CD4-positive, alpha-beta T cell treated with Interleukin-17A for 4 hours (primary cell): ENCODE results near the gene FAM118B.

Experiments
- DNase-seq: peaks from one replicate; pipeline ENCODE4 v3.0.0-alpha.2; 2020; ENCODE audit warnings: mixed read lengths

Gene FAM118B

GRCh38 chr11:126211236-126212088, at the start of gene FAM118B, which contains the start of gene RPUSD4:
Gene FAM118B, plus strand, starts transcription at chr11:126211782. Its CDS starts 23,220 bp downstream, at chr11:126235002.
Gene RPUSD4, minus strand, starts transcription at chr11:126211650. Its CDS starts 12 bp downstream, at chr11:126211638.
- DNase-seq, result peak; percentile 99

DNA sequence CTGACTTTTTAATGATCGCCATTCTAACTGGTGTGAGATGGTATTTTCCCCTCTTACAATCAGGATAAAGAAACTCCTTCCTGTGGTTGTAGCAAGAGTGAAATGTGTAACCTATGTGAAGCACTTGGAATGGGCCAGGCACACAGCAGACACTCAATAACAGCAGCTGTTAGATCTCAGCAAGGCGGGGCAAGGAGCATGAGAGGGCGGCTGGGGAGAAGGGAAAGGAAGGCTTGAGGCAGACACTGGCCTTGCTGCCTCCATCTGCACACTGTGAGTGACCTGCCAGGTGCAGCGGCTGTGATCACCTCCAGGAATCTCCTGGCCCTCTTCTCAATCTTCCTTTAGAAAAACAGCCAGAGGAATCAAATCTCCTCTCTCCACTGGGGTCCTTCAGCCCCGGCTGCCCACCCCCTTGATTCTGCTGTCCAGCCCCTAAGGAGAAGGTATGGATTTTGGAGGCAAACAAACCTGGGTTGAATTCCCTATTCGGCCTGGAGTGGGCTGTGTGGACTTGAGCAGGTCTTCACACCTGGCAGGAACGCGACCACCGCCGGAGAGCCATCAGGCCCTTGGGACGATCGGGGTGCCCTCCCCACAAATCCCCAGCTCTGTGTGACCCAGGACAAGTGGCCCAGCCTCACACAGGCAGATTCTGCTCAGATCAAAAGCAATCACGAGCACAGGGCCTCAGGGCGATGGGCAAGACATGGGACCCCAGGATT, 49.1 kb upstream of the FAM118B start:
- DNase-seq, result no peak

- DNase-seq, result no peak
These were observed 48.4 kb upstream of the FAM118B start for GRCh38 chr11:126163074-126163700.

DNA sequence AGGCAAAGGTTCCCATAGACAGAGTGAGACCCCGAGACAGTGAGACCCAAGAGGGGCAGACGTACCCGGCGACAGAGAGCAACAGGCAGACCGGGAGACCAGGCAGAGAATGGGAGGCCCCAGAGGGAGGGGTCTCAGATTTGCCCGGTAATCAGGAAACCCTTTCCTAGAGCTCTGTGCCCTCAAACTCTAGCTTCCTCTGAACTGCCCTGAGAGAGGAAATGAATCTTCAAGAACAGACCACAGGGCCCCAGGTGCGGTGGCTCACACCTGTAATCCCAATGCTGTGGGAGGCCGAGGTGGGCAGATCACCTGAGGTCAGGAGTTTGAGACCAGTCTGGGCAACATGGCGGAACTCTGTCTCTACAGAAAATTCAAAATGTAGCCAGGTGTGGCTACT, 47.8 kb upstream of the FAM118B start:
- no peak for DNase-seq

GRCh38 chr11:126164781-126165180, 46.8 kb upstream of the FAM118B start:
- DNase-seq, result no peak

- DNase-seq, result no peak
These were observed 46.3 kb upstream of the FAM118B start for GRCh38 chr11:126165311-126165720.

DNA sequence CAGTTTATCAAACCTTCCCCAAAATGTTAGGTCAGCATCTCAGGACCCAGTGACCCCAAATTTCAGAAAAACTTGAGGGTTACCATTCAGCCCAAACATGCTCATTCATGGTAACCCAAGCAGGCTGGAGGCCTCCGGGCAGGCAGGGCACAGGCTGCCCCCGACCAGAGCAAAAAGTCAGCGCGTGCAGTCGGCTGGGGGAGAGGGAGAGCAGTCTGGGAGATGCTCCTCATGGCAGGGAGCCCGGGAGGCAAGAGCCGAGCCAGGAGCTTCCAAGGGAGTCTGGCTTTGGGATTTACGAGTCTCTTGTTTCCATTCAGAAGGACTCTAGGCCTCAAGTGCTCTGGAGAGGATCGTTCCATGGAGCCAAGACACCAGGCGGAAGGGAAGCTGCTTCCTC, 45.8 kb upstream of the FAM118B start:
- no peak for DNase-seq

DNA sequence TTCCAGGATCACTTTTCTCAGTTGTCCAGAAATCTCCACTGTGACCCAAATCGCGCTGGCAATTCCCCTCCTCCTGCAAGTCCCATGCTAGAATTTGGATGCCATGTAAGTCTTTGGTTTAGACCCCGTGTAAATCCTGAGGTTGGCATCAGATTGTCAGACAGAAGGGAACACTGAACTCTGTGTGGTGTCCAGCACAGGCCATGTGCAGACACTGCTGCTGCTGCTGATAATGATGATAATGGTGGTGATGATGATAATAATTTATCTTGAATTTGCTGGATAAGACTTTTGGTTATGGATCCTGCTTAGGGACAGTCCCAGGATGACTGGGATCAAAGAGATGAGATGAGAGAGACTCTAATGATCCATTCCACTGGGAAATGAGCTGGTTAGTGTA, 45.2 kb upstream of the FAM118B start:
- DNase-seq, result no peak

- DNase-seq, result no peak
These were observed 44.1 kb upstream of the FAM118B start for GRCh38 chr11:126167488-126167887.

DNA sequence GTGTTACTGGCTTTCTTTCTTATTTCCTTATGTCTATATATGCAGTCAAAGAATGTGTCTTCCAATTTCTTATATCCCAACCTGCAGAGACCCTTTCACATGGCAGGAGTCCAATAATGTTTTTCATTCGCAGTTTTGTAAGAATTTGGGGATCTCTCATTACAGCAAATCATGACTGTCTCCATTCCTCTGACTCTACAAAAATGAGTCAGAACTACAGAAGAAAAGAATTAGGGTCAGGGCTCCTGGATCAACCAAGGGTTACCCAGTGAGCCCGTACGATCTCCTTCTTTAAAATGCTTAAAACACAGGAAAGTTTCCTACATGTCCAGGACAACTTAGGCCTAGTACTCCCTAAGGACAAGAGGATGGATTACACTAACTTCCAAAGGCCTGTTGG, 42.3 kb upstream of the FAM118B start:
- no peak for DNase-seq

DNA sequence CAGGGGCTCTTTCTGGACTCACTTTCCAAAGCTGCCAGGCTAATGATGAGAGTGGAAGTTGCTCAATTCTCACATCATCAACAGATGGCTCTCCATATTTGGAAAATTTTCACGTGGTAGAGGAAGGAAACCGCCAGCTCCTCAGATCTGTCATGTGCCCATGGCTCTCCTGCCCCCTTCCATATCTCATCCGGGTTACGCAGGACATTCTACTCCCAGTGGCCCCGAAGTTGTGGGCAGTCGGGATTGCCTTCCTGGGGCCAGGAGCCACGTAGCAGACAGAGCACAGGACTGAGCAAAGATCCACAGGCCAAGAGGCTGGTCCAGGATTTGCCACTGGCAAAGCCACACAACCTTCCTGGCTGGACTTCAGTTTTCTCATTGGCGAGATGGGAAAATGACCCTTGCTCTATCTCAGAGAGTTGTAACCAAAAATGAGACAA, 39.0 kb upstream of the FAM118B start:
- no peak for DNase-seq

DNA sequence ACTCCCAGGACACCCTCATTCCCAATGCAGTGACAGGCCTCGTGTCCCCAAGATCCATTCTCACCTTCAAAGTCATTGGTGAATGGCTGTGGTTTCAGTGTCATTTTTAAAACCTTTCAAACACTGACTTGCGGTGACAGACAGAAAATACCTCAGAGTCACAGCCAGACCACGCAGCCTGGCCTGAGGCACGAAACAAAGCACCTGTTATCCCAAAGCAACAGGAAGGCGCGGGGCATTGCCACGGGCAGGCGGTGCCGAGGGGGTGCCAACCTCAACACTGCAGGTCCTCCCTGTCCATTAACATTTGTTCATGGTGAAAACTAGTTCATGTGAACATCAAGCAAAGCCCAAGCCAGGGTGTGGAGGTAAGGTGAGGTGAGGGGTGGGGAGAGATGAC, 38.3 kb upstream of the FAM118B start:
- DNase-seq, result no peak

DNA sequence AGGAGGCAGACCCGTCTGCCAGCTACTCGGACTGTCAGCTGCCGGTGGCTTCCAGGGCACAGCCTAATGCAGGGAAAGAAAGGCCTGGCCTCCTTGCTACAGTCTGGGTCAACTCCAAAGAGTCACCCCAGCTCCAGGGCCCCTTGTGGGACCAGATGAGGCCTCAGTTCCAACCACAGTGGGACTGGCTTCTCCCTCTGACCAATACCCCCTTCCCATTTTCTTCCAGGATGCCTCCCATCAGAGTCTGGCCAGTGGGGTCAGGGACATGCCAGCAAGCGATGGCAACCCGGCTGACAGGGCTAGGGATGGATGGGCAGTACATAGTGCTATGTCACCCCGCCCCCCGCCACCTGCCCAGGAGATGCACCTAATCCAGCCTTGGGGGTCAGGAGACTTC, 36.8 kb upstream of the FAM118B start:
- no peak for DNase-seq

DNA sequence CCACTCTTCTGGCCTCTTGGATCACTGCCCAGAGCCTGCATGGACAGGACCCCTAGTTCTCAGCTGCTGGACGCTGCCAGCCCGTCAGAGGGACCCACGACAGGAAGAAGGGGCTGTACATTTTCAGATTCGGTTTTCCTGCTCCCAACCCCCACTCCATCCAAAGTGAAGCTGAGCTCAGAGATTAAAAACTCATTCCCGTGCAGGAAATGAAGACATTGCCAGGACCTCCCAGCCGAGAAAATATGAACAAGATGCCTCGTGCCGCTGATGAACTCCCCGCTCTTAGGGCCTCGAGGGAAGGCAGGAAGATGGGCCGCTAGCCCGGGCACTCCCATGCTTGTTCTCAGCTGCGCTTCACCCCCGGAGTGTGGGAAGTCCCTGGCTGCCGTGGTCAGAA, 36.2 kb upstream of the FAM118B start:
- DNase-seq, result no peak

GRCh38 chr11:126176853-126177470, 34.6 kb upstream of the FAM118B start:
- no peak for DNase-seq

DNA sequence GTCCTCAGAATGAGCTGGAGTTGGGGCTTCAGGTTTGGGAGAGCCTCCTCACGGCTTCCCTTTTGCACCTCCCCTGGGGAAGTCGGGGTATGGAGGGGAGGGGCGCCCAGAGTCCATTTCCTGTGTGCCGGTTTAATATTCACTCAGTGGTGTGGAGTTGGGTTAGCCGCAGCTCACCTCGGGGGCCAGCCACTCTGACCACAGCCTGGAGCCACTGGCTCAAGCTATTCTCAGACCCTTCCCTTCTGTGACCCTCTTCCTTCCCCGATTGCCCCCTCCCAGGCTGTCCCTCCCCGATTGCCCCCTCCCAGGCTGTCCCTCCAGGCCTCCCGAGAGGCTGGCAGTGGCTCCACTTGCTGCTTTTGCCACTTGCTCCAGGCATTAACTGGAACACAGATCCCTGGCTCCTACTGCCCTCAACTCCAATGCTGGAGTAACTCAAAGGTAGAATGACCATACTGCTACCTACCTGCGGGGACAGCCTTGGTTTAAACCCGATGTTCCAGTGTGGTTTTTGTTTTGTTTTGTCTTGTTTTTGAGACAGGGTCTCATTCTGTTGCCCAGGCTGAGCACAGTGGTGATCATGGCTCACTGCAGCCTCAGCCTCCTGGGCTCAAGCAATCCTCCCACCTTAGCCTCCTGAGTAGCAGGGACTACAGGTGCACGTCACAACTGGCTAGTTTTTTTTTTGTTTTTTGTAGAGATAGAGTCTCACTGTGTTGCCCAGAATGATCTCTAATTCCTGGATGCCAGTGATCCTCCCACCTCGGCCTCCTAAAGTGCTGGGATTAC, 29.4 kb upstream of the FAM118B start:
- DNase-seq, result no peak

GRCh38 chr11:126182787-126183445, 28.7 kb upstream of the FAM118B start:
- no peak for DNase-seq

GRCh38 chr11:126185259-126186024, 26.1 kb upstream of the FAM118B start:
- no peak for DNase-seq

GRCh38 chr11:126186025-126186698, 25.4 kb upstream of the FAM118B start:
- DNase-seq, result no peak
